GM12878 (cell line): ENCODE measurements around the gene SPINK6. TPM values are rescaled to one million over a fixed set of nuclear protein-coding genes. Genes with fewer than 3 reads are reported as not detected.

Source experiments
- ATAC-seq: fragments of 200-7000 bp; cut with Tn5 transposase; 3 replicates; pipeline ENCODE4 v1.9.1; 2020; ENCODE audit warnings: mild to moderate bottlenecking, moderate library complexity
- BruUV-seq: library from RNA; stranded (reverse); fragments of 400-500 nt; replicated peaks from 2 replicates; lab custom pipeline; 2021; lab: Mats Ljungman, UMichigan
- CTCF ChIA-PET: fragments of 300-600 bp; sonication (Branson Sonifier 250); formaldehyde crosslinking; extraction: SDS; loops from one replicate; lab custom pipeline; 2021; ENCODE audit warnings: inconsistent platforms; lab: Yijun Ruan, JAX
- POLR2A ChIA-PET: fragments of 350-600 bp; formaldehyde crosslinking; extraction: SDS; loops from one replicate; lab custom pipeline; 2021; ENCODE audit warnings: inconsistent platforms; lab: Charles Lee
- RAD21 ChIA-PET: fragments of 300-600 bp; sonication (Branson Sonifier 250); formaldehyde crosslinking; loops from one replicate; lab custom pipeline; 2023; ENCODE audit warnings: antibody characterized with exemption; ENCODE audit not compliant: unreplicated experiment; lab: Charles Lee
- SMC1A ChIA-PET: fragments of 300-600 bp; sonication (Branson Sonifier 250); formaldehyde crosslinking; loops from one replicate; lab custom pipeline; 2023; ENCODE audit not compliant: unreplicated experiment, uncharacterized antibody; lab: Charles Lee
- DNase-seq: peaks from one replicate; pipeline ENCODE4 v3.0.0-alpha.2; 2011; ENCODE audit warnings: low read depth, low spot score
- FAIRE-seq: peaks from 3 replicates; lab custom pipeline; 2011; peaks lifted over from hg19 to GRCh38; lab: Jason Lieb, UNC
- H2AFZ ChIP-seq: 2 replicates; pipeline ENCODE4 v1.6.0; 2011; ENCODE audit warnings: low read depth, low read length, control low read depth; ENCODE audit not compliant: control insufficient read depth
- H3K27ac ChIP-seq: 2 replicates; pipeline ENCODE4 v1.5.1; 2011; ENCODE audit warnings: control low read depth; ENCODE audit not compliant: control insufficient read depth, insufficient read depth
- H3K27me3 ChIP-seq, 2 experiments: replicated peaks in 1 of 2; 2 replicates each; pipeline versions ENCODE4 v1.6.0 to v1.6.1; 2011; ENCODE audit warnings: low read length in 1 of 2; ENCODE audit not compliant: control insufficient read depth in 2 of 2, insufficient read depth in 2 of 2
- H3K36me3 ChIP-seq, 2 experiments: 2 replicates each; pipeline ENCODE4 v1.5.1; 2011; ENCODE audit warnings: low read length in 1 of 2; ENCODE audit not compliant: control insufficient read depth in 2 of 2, insufficient read depth in 2 of 2
- H3K4me1 ChIP-seq: 2 replicates; pipeline ENCODE4 v1.6.1; 2011; ENCODE audit warnings: mild to moderate bottlenecking, low read length, moderate library complexity, mixed read lengths; ENCODE audit not compliant: control insufficient read depth, insufficient read depth
- H3K4me2 ChIP-seq: 2 replicates; pipeline ENCODE4 v1.6.0; 2011; ENCODE audit warnings: control low read depth; ENCODE audit not compliant: control insufficient read depth, insufficient read depth
- H3K4me3 ChIP-seq: fragments of 200-600 bp; sonication (generic); 2 replicates; pipeline ENCODE4 v1.5.1; 2016
- H3K79me2 ChIP-seq: 2 replicates; pipeline ENCODE4 v1.6.0; 2011; ENCODE audit warnings: low read length; ENCODE audit not compliant: control insufficient read depth, insufficient read depth
- H3K9ac ChIP-seq: 2 replicates; pipeline ENCODE4 v1.8.0; 2011; ENCODE audit warnings: low read length, control low read depth, mixed read lengths; ENCODE audit not compliant: control insufficient read depth, insufficient read depth
- H3K9me3 ChIP-seq: replicated peaks from 3 replicates; pipeline ENCODE4 v1.5.1; 2011; ENCODE audit warnings: mild to moderate bottlenecking, low read length; ENCODE audit not compliant: control insufficient read depth, insufficient read depth
- H4K20me1 ChIP-seq: 2 replicates; pipeline ENCODE4 v1.6.0; 2011; ENCODE audit not compliant: control insufficient read depth, insufficient read depth
- BRCA1 ChIP-seq: IDR thresholded peaks from 2 replicates; pipeline ENCODE4 v1.6.1; 2011; ENCODE audit warnings: low read depth, low read length, improper control_type of control experiment
- CHD4 ChIP-seq: fragments of 200-600 bp; sonication (generic); IDR thresholded peaks from 2 replicates; pipeline ENCODE4 v1.6.1; 2016; ENCODE audit warnings: mild to moderate bottlenecking
- FOXK2 ChIP-seq: fragments of 450-650 bp; IDR thresholded peaks from 2 replicates; pipeline ENCODE4 v1.6.1; 2017; ENCODE audit warnings: mild to moderate bottlenecking, moderate library complexity
- POU2F2 ChIP-seq: IDR thresholded peaks from 3 replicates; pipeline ENCODE4 v1.6.1; 2011; ENCODE audit warnings: low read depth, mild to moderate bottlenecking, low read length, borderline replicate concordance
- SP1 ChIP-seq: IDR thresholded peaks from one replicate; pipeline ENCODE4 v1.6.1; 2011; ENCODE audit warnings: low read depth, low read length
- SRF ChIP-seq, 2 experiments: IDR thresholded peaks; 2 replicates each; pipeline ENCODE4 v1.6.1; 2011; ENCODE audit warnings: low read depth in 2 of 2, low read length in 2 of 2, mild to moderate bottlenecking in 1 of 2, moderate library complexity in 1 of 2
- WGBS: methylation state at CpG from one replicate; pipeline ENCODE4 v1.1.6; 2016; ENCODE audit warnings: low lambda C conversion rate; ENCODE audit not compliant: insufficient replicate concordance, insufficient coverage; ENCODE audit errors: missing lambda C conversion rate; 5-methylcytosine and 5-hydroxymethylcytosine counted together
- in situ Hi-C: fragments of 300-500 bp; cut with MboI; formaldehyde crosslinking; loops from 9 replicates; pipeline ENCODE4 v1.14.3; 2018; ENCODE audit warnings: mixed read lengths
- intact Hi-C: fragments of 100-400 bp; cut with micrococcal nuclease; formaldehyde crosslinking; loops from one replicate; pipeline ENCODE4 v1.14.2; 2022; ENCODE audit not compliant: unreplicated experiment
- polyA plus RNA-seq, 11 experiments: library from polyadenylated mRNA; depleted of rRNA in 4 of 11; unstranded in 6 of 11; stranded (reverse) in 5 of 11; fragments of >200 nt; fragmentation: Nextera tagmentation in 4 of 11; fragmentation: Illumina TruSeq in 1 of 11; extraction: Ambion mirVana in 4 of 11; extraction: Trizol in 1 of 11; gene quantifications; 1 replicate in 1 of 11; 2 replicates in 10 of 11; pipeline versions ENCODE4 v1.2.1 to v1.2.3, GENCODE V29; 2011 to 2016; ENCODE audit warnings: inconsistent platforms in 2 of 11, missing spikeins in 2 of 11, low read depth in 1 of 11
- total RNA-seq, 4 experiments: library from RNA; depleted of rRNA in 3 of 4; stranded (reverse); fragments of >200 nt in 3 of 4; fragmentation: Illumina TruSeq in 1 of 4; extraction: Trizol in 1 of 4; gene quantifications; 2 replicates each; pipeline versions ENCODE4 v1.2.1 to v1.2.3, GENCODE V29; 2013 to 2021
- TF ChIP-seq, protein P1 (sequence below): fragments of 450-650 bp; formaldehyde crosslinking; IDR thresholded peaks from 2 replicates; pipeline ENCODE4 v1.4.0; 2022; ENCODE audit warnings: mild to moderate bottlenecking, moderate library complexity
- TF ChIP-seq, protein P2 (sequence below): fragments of 450-650 bp; IDR thresholded peaks from 2 replicates; pipeline ENCODE4 v1.6.1; 2017; ENCODE audit warnings: mild to moderate bottlenecking

The SPINK6 gene
- total and polyA plus RNA-seq, 10 of the 15 experiments (the other 5 are each of a cell fraction or from before 2014, with no cell fraction given) = not detected

DNA sequence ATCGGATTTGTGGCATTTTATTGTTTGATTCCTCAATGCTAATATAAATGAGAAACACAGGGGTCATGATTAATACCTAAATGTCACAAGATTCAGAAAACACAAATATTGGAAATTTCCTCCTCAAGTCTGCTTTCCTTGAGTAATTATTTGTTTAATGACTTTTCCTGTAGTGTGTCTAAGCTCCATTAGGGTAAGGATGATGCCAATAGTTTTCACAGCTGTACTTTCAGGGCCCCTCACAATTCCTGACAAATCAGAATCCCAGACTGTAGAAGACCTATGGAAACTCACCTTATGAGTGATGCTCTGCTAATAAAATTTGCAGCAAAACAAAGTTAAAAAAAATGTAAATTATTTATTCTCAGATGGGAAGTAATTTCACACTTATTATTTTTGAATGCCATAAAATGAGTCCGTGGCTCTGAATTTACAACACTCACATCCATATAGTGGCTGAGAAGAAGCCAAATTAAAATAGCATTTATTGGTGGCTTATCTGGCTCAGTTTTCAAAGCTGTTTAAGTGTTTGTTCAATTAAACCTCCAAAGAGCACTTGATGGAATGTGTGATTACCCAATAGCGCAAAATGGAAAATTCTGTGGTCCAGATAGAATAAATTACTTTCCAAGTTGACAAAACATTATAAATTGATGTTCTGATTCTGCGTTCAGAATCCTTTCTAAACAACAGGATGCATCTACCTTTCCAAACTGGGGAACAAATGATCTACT lies 36.1 kb upstream of the SPINK6 start:
- no peaks in the 10 kb centered on the region for H4K20me1 ChIP-seq
- H3K4me2 ChIP-seq = no peak overlapping the region
- FAIRE-seq = no peak
- CTCF ChIA-PET = interaction anchor here (1.8 kb wide), 1 partner anchor 13 kb away, joined by 5 read pairs; no protein-coding TSS in a partner anchor
- H3K79me2 ChIP-seq = no peaks in the 10 kb centered on the region
- in situ Hi-C loops = no loop called here
- TF ChIP-seq SP1 (no peak), POU2F2 (no peak), SRF (IDR thresholded peaks at IDR 0.05; ENCODE audit: low read depth in 2 of 2, low read length in 2 of 2) (no peak), FOXK2 (no peak), CHD4 (no peak), BRCA1 (no peak)
- TF ChIP-seq, protein P1, sequence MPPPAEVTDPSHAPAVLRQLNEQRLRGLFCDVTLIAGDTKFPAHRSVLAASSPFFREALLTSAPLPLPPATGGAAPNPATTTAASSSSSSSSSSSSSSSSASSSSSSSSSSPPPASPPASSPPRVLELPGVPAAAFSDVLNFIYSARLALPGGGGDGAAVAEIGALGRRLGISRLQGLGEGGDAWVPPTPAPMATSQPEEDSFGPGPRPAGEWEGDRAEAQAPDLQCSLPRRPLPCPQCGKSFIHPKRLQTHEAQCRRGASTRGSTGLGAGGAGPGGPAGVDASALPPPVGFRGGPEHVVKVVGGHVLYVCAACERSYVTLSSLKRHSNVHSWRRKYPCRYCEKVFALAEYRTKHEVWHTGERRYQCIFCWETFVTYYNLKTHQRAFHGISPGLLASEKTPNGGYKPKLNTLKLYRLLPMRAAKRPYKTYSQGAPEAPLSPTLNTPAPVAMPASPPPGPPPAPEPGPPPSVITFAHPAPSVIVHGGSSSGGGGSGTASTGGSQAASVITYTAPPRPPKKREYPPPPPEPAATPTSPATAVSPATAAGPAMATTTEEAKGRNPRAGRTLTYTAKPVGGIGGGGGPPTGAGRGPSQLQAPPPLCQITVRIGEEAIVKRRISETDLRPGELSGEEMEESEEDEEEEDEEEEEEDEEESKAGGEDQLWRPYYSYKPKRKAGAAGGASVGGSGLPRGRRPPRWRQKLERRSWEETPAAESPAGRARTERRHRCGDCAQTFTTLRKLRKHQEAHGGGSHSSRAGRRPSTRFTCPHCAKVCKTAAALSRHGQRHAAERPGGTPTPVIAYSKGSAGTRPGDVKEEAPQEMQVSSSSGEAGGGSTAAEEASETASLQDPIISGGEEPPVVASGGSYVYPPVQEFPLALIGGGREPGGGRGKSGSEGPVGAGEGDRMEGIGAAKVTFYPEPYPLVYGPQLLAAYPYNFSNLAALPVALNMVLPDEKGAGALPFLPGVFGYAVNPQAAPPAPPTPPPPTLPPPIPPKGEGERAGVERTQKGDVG (CRISPR knock-in tag) = no peak
- TF ChIP-seq, protein P2, sequence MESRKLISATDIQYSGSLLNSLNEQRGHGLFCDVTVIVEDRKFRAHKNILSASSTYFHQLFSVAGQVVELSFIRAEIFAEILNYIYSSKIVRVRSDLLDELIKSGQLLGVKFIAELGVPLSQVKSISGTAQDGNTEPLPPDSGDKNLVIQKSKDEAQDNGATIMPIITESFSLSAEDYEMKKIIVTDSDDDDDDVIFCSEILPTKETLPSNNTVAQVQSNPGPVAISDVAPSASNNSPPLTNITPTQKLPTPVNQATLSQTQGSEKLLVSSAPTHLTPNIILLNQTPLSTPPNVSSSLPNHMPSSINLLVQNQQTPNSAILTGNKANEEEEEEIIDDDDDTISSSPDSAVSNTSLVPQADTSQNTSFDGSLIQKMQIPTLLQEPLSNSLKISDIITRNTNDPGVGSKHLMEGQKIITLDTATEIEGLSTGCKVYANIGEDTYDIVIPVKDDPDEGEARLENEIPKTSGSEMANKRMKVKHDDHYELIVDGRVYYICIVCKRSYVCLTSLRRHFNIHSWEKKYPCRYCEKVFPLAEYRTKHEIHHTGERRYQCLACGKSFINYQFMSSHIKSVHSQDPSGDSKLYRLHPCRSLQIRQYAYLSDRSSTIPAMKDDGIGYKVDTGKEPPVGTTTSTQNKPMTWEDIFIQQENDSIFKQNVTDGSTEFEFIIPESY = no peak
- no peak for ATAC-seq
- no peak overlapping the region for H2AFZ ChIP-seq
- POLR2A ChIA-PET = no interaction called here
- H3K4me1 ChIP-seq = no peaks in the 10 kb centered on the region
- SMC1A ChIA-PET = no interaction called here
- no peak overlapping the region for H3K27ac ChIP-seq
- DNase-seq = no peak
- RAD21 ChIA-PET = no interaction called here
- no TSS peak for BruUV-seq
- WGBS = 33% methylated on average over 4 of the region's 4 CpGs
- intact Hi-C loops = no loop called here
- no peak overlapping the region for H3K4me3 ChIP-seq
- no peaks in the 10 kb centered on the region for H3K9me3 ChIP-seq
- H3K36me3 ChIP-seq = no peaks in the 10 kb centered on the region
- no peaks in the 10 kb centered on the region for H3K27me3 ChIP-seq
- H3K9ac ChIP-seq = no peak overlapping the region
